Retina (tissue), 1 donor: ENCODE data around the gene PCDHGB5.
A peak's percentile ranks its signal among the peaks of the same experiment; 100 is the strongest.
"Not testable (repeated sequence)": the region's sequence is repeated elsewhere in the genome, so short reads cannot be mapped to it uniquely, and the experiment has no call there.

ENCODE experiments used
- DNase-seq: peaks from one replicate; pipeline ENCODE4 v3.0.0-alpha.2; 2016

The PCDHGB5 gene

GRCh38 chr5:141413540-141414069 lies 15.9 kb downstream of the PCDHGB5 start:
- DNase-seq: no peak

DNA sequence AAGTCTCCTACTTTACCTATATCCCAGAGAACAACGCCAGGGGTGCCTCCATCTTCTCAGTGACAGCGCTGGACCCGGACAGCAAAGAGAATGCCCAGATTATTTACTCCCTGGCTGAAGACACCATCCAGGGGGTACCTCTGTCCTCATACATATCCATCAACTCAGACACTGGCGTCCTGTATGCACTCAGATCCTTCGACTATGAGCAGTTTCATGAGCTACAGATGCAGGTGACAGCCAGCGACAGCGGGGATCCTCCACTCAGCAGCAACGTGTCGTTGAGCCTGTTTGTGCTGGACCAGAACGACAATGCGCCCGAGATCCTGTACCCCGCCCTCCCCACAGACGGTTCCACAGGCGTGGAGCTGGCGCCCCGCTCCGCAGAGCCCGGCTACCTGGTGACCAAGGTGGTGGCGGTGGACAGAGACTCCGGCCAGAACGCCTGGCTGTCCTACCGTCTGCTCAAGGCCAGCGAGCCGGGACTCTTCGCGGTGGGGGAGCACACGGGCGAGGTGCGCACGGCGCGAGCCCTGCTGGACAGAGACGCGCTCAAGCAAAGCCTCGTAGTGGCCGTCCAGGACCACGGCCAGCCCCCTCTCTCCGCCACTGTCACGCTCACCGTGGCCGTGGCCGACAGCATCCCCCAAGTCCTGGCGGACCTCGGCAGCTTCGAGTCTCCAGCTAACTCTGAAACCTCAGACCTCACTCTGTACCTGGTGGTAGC lies 17.0 kb downstream of the PCDHGB5 start:
- DNase-seq: not testable (repeated sequence)

- DNase-seq: not testable (repeated sequence)
Observed at GRCh38 chr5:141415275-141415618, 17.5 kb downstream of the PCDHGB5 start.

- DNase-seq: peak; percentile 82
Observed at GRCh38 chr5:141417494-141418172, 19.9 kb downstream of the PCDHGB5 start, which contains the start of gene PCDHGB7. Gene PCDHGB7, plus strand, starts transcription at chr5:141417677. Its CDS starts 183 bp downstream, at chr5:141417860.

- no peak for DNase-seq
Observed at GRCh38 chr5:141419074-141419880, 21.5 kb downstream of the PCDHGB5 start.

DNA sequence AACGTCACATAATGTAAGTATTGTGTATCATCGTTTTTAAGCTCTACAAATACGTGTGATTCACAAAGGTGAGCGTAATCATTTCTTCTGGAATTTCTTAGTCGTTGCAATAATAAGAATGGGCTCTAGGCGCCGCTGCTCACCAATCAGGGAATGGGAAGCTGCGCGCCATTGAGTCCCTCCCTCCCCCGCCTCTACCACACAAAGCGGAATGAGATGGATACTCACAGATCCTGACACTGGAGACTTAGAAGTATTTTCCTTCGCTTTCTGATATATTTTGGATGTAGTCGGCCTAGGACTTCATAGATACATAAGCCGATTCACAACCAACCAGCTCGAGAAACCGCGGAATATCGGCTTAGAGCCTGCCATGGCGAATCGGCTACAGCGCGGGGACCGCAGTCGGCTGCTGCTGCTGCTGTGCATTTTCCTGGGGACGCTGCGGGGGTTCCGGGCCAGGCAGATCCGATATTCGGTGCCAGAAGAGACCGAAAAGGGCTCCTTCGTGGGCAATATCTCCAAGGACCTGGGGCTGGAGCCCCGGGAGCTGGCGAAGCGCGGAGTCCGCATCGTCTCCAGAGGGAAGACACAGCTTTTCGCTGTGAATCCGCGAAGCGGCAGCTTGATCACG lies 23.2 kb downstream of the PCDHGB5 start, which contains the start of gene PCDHGA11:
PCDHGA11 (plus strand) TSS at position 197 of the 634 bp plus-strand sequence; CDS start at position 374, 177 bp downstream.
- peak; percentile 69 for DNase-seq

- DNase-seq: no peak
Observed at GRCh38 chr5:141421489-141421855, 23.7 kb downstream of the PCDHGB5 start.

DNA sequence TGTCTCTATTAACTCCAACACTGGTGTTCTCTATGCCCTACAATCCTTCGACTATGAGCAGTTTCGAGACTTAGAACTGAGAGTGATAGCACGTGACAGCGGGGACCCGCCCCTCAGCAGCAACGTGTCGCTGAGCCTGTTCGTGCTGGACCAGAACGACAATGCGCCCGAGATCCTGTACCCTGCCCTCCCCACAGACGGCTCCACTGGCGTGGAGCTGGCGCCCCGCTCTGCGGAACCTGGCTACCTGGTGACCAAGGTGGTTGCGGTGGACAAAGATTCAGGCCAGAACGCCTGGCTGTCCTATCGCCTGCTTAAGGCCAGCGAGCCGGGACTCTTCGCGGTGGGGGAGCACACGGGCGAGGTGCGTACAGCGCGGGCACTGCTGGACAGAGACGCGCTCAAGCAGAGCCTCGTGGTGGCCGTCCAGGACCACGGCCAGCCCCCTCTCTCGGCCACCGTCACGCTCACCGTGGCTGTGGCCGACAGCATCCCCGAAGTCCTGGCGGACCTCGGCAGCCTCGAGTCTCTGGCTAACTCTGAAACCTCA lies 25.1 kb downstream of the PCDHGB5 start:
- no peak for DNase-seq

GRCh38 chr5:141427783-141428426 lies 30.2 kb downstream of the PCDHGB5 start:
- DNase-seq: no peak

DNA sequence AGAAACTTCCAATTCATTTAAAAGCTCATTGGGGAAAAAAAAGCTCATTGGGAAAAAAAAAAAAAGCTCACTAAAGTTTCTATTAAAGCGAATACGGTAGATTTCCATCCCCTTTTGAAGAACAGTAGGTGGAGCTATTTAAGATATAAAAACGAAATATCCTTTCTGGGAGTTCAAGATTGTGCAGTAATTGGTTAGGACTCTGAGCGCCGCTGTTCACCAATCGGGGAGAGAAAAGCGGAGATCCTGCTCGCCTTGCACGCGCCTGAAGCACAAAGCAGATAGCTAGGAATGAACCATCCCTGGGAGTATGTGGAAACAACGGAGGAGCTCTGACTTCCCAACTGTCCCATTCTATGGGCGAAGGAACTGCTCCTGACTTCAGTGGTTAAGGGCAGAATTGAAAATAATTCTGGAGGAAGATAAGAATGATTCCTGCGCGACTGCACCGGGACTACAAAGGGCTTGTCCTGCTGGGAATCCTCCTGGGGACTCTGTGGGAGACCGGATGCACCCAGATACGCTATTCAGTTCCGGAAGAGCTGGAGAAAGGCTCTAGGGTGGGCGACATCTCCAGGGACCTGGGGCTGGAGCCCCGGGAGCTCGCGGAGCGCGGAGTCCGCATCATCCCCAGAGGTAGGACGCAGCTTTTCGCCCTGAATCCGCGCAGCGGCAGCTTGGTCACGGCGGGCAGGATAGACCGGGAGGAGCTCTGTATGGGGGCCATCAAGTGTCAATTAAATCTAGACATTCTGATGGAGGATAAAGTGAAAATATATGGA lies 32.8 kb downstream of the PCDHGB5 start, which contains the start of gene PCDHGA12:
PCDHGA12 (plus strand) TSS at position 176 of the 782 bp plus-strand sequence; CDS start at position 429, 253 bp downstream.
- no peak for DNase-seq

DNA sequence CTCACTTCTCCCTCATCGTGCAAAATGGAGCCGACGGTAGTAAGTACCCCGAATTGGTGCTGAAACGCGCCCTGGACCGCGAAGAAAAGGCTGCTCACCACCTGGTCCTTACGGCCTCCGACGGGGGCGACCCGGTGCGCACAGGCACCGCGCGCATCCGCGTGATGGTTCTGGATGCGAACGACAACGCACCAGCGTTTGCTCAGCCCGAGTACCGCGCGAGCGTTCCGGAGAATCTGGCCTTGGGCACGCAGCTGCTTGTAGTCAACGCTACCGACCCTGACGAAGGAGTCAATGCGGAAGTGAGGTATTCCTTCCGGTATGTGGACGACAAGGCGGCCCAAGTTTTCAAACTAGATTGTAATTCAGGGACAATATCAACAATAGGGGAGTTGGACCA lies 33.5 kb downstream of the PCDHGB5 start:
- DNase-seq: no peak

DNA sequence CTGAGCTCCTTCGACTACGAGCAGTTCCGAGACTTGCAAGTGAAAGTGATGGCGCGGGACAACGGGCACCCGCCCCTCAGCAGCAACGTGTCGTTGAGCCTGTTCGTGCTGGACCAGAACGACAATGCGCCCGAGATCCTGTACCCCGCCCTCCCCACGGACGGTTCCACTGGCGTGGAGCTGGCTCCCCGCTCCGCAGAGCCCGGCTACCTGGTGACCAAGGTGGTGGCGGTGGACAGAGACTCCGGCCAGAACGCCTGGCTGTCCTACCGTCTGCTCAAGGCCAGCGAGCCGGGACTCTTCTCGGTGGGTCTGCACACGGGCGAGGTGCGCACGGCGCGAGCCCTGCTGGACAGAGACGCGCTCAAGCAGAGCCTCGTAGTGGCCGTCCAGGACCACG lies 34.6 kb downstream of the PCDHGB5 start:
- DNase-seq: not testable (repeated sequence)

GRCh38 chr5:141432726-141433125 lies 35.0 kb downstream of the PCDHGB5 start:
- DNase-seq: not testable (repeated sequence)

- DNase-seq: no peak
Observed at GRCh38 chr5:141434006-141434405, 36.3 kb downstream of the PCDHGB5 start.

DNA sequence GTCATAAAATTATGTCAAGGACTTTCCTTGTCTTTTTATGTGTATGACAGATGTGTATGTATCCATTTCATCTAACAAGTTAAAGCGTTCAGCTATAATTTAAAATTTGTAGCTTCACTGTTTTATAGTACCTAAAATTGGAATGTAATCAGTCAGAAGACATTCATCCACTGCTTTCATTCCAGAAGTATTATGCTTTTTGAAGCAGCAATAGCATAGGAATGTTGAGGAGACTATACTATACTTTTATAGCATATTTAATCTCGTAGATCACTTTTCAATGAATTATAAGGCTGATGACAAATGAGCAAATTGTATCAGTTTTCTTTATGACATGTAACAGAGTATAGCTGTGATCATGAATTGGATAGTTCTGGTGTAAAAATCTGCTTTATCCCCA lies 39.5 kb downstream of the PCDHGB5 start:
- no peak for DNase-seq

DNA sequence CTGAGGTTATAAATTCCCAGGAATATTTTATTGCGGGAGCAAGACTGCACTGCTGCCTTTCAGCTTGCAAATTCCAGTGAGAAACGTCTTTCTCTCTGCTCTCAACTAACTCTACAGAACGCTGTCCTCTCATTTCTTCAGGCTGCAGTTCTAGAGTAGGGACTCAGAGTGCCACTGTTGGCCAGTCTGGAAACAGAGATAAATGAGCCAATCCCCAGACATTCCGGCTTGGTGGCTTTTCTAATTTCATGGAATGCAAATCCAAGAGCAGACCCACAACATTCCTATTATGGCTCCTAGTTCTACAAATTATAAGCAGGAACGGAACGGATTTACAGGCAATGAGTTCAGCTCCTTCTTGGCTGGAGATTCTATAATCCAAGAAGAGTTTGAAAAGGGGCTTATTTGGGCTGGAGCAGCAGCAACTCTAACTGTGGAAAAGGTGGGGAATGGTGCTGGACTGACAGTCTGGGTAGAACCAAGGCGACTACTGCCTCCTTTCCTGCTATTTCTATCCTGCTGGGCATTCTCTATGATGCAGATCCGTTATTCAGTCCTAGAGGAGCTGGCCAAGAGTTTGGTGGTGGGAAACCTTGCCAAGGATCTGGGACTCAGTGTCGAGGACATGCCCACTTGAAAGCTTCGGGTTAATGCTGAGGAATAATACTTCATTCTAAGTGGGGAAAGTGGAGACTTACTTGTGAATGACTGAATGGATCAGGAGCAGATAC lies 41.8 kb downstream of the PCDHGB5 start:
- DNase-seq: no peak

DNA sequence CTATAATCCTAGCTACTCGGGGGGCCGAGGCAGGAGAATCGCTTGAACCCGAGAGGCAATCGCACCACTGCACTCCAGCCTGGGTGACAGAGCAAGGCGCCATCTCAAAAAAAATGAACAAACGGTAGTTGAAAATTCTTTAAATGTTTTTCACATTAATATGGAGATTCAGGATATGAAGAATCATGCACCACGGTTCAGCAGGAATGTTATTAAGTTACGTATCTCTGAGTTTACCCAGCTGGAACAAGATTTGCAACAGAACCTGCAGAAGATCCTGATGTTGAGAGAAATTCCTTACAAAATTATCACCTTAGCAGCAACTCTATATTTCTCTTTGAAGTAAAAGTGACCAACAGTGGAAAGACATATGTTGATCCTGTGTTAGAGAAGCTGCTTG lies 42.6 kb downstream of the PCDHGB5 start:
- no peak for DNase-seq

- no peak for DNase-seq
Observed at GRCh38 chr5:141441571-141442170, 43.9 kb downstream of the PCDHGB5 start.
